Ishikawa (cell line): ENCODE data around the gene TBC1D22B.

Experiments used
- CREB1 ChIP-seq: IDR thresholded peaks from 2 replicates; pipeline ENCODE4 v1.6.1; 2012; ENCODE audit warnings: low read depth
- EP300 ChIP-seq: IDR thresholded peaks from 2 replicates; pipeline ENCODE4 v1.6.1; 2012; ENCODE audit warnings: borderline replicate concordance
- MAX ChIP-seq: IDR thresholded peaks from 2 replicates; pipeline ENCODE4 v1.6.1; 2012
- REST ChIP-seq: IDR thresholded peaks from 2 replicates; pipeline ENCODE4 v1.6.1; 2012; ENCODE audit warnings: low read depth, mild to moderate bottlenecking

DNA sequence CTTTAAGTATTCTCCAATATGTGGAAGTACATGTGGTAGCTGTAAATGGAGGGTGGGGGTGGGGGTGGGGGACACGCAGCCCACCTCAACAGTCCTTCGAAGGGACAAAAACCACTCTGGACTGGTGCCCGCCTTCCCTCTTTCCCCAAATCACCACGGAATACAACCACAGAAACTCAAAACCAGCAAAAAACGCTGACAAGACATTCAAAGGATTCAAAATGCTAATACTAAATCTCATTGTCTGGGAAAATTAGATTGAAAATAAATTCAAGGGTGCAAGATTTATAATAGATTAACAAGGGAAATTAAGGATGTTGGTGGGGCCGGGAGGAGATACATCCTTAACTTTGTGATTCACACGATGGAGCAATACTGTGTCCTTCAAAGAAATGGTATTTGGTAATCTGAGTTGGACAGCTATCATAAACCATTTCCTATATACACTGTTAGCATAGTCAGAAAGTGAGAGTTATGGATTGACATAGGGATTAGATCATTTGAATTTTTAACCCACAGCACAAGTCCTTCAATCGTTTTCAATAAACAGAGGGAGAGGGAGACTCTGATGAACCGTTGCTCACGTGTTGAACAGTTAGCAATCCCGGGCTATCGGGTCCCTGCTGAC is 766 bp upstream of the TBC1D22B start:
- no peak for TF ChIP-seq EP300
- no peak for TF ChIP-seq REST
- no peak for TF ChIP-seq CREB1
- TF ChIP-seq MAX: no peak
